ENCODE measurements around the gene ZPBP.

DNA sequence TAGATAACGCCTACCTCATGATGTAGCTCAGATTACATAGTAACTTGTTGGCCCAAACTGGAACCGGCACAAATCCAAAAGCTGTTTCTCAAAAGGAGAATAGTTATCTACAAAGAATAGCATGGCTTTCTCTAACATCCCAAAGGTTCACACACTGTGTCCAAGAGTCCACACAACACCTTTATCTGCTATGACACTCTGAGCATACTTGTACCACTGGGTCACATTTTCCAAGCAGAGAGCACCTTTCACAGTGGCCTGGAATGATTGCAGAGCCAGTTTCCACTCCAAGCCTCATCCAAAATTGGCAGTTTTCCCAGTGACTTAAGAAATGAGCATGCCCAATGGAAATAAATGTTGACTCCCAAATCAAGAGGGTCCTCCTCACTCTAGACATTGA is 164.3 kb downstream of the ZPBP start:
- TF ChIP-seq, protein P1, sequence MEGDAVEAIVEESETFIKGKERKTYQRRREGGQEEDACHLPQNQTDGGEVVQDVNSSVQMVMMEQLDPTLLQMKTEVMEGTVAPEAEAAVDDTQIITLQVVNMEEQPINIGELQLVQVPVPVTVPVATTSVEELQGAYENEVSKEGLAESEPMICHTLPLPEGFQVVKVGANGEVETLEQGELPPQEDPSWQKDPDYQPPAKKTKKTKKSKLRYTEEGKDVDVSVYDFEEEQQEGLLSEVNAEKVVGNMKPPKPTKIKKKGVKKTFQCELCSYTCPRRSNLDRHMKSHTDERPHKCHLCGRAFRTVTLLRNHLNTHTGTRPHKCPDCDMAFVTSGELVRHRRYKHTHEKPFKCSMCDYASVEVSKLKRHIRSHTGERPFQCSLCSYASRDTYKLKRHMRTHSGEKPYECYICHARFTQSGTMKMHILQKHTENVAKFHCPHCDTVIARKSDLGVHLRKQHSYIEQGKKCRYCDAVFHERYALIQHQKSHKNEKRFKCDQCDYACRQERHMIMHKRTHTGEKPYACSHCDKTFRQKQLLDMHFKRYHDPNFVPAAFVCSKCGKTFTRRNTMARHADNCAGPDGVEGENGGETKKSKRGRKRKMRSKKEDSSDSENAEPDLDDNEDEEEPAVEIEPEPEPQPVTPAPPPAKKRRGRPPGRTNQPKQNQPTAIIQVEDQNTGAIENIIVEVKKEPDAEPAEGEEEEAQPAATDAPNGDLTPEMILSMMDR (IDR thresholded peaks at IDR 0.05), result no peak
- no peak for TF ChIP-seq POLR2A (IDR thresholded peaks at IDR 0.05)
